ENCODE measurements around the gene POLR2C. TPM values are rescaled to one million over a fixed set of nuclear protein-coding genes. Genes with fewer than 3 reads are reported as not detected.
A peak's percentile ranks its signal among the peaks of the same experiment; 100 is the strongest.

The POLR2C gene
- total RNA-seq, 2 donors from 2014 or later, result 34.9 to 77.3 TPM

GRCh38 chr16:57419506-57419905 lies 43.0 kb upstream of the POLR2C start:
- no peaks in the 10 kb centered on the region for H3K9me3 ChIP-seq
- intact Hi-C loops (cut with DNase I), result loop anchor here (5.0 kb wide), 1 partner anchor 98 kb away; no protein-coding TSS in a partner anchor
- no peaks in the 10 kb centered on the region for H3K36me3 ChIP-seq (replicated peaks in 1 of 2; ENCODE audit: insufficient read depth in 1 of 2, low read depth in 2 of 2)
- TF ChIP-seq CTCF (IDR thresholded peaks at IDR 0.05) (no peak), POLR2A (IDR thresholded peaks at IDR 0.05) (no peak)
- H3K4me3 ChIP-seq, result no peak overlapping the region
- DNase-seq (no peak), ATAC-seq (no peak)
- H3K27ac ChIP-seq, result no peak overlapping the region
- H3K4me1 ChIP-seq, result peaks cover 23% of the 10 kb centered on the region
- no peaks in the 10 kb centered on the region for H3K27me3 ChIP-seq
- WGBS, 2 donors, result 55 to 59% methylated on average over 6 of the region's 6 CpGs

DNA sequence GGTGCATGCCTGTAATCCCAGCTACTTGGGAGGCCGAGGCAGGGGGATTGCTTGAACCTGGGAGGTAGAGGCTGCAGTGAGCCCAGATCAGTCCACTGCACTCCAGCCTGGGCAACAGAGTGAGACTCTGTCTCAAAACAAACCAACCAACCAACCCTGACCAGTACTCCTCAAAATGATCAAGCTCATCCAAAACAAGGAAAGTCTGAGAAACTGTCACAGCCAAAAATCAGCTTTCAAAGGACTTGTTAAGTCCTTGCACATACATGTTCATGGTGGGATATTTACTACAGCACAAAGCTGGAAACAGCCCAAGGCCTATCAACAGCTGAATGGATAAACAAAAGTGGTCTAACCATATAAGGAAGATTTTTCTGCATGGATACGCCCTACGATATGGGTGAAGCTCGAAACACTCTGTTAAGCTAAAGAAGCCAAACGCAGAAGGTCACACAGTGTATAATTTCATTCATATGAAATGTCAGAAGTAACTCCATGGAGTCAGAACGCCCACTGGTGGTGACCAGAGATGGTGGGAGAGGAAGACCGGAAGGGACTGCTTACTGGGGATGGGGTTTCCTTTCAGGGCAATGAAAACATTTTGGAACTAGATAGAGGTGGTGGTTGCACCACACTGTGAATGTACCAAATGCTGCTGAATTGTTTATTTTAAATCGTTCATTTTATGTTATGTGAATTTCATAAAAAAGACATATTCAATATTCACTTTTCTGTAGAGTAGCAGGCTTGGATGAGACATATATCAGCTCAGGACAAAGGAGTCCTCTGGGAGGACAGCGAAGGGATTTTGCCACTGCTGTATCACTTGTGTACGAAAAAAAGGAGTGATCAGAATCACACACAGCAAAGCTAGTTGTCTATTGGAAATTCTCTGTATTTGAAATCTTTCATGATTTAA lies 40.2 kb upstream of the POLR2C start:
- WGBS, 2 donors, result 22 to 29% methylated on average over 10 of the region's 10 CpGs
- DNase-seq, result peak; percentile 54 to 73 (median 66)
- H3K4me3 ChIP-seq, result no peak overlapping the region

DNA sequence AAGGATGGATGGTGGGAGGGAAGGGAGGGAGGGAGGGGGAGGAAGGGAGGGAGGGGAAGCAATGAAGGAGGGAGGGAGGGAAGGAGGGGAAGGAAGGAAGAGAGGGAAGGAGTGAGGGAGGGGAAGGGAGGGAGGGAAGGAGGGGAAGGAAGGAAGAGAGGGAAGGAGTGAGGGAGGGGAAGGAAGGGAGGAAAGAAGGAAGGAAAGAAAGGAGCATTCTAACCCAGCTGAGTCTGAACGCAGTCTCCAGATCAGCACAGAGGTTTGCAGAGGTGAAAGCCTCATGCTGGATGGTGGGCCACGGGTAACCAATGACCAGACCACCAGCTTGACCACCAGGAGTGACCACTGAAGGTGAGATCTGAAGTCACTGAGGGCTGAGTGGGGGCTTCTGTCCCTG lies 39.3 kb upstream of the POLR2C start:
- DNase-seq, result no peak
- TF ChIP-seq CTCF (IDR thresholded peaks at IDR 0.05), result no peak
- no peak for TF ChIP-seq POLR2A (IDR thresholded peaks at IDR 0.05)
- H3K36me3 ChIP-seq (replicated peaks in 1 of 2; ENCODE audit: insufficient read depth in 1 of 2, low read depth in 2 of 2), result peaks cover 0 to 6% of the 10 kb centered on the region in 2 donors
- WGBS, 2 donors, result 48 to 63% methylated on average over 2 of the region's 2 CpGs
- no peak for ATAC-seq
- intact Hi-C loops (cut with DNase I), result no loop called here
- H3K4me1 ChIP-seq, result peaks cover 13% of the 10 kb centered on the region
- no peak overlapping the region for H3K4me3 ChIP-seq
- H3K27me3 ChIP-seq, result no peaks in the 10 kb centered on the region
- no peaks in the 10 kb centered on the region for H3K9me3 ChIP-seq
- no peak overlapping the region for H3K27ac ChIP-seq

More for the DNA sequence above, 40.2 kb upstream of the POLR2C start:
- Histone ChIP-seq H3K9me3 (no peaks in the 10 kb centered on the region), H3K27me3 (no peaks in the 10 kb centered on the region), H3K27ac (no peak overlapping the region), H3K36me3 (replicated peaks in 1 of 2; ENCODE audit: insufficient read depth in 1 of 2, low read depth in 2 of 2) (no peaks in the 10 kb centered on the region), H3K4me1 (peaks cover 14% of the 10 kb centered on the region)
- intact Hi-C loops (cut with DNase I), result no loop called here
- TF ChIP-seq POLR2A (IDR thresholded peaks at IDR 0.05) (no peak), CTCF (IDR thresholded peaks at IDR 0.05) (peak; percentile 29 to 73 (median 56))
- peak; percentile 62 for ATAC-seq

DNA sequence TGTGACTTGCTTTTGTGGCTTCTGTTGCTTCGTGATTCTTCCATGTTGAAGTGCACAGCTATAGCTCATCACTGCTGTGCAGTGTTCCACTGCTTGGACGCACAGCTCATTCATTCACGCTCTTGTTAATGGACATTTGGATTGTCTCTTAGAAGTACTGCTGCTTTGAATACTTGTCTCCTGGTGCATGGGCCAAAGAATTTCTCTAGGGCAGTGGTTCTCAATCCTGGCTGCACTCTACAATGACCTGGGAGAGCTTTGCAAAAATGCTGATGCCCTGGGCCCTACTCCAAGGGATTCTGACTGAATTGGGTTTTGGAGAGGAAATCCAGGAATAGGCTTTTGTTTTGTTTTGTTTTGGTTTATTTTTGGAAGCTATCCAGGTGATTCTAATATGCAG lies 37.9 kb upstream of the POLR2C start:
- DNase-seq, result no peak
- no peak overlapping the region for H3K27ac ChIP-seq

More for the DNA sequence above, 37.9 kb upstream of the POLR2C start:
- WGBS, 2 donors, result 75 to 78% methylated on average over 3 of the region's 3 CpGs
- Histone ChIP-seq H3K27me3 (no peaks in the 10 kb centered on the region), H3K4me3 (no peak overlapping the region), H3K36me3 (replicated peaks in 1 of 2; ENCODE audit: insufficient read depth in 1 of 2, low read depth in 2 of 2) (peaks cover 6 to 9% of the 10 kb centered on the region in 2 donors), H3K9me3 (no peaks in the 10 kb centered on the region), H3K4me1 (peaks cover 5% of the 10 kb centered on the region)
- TF ChIP-seq POLR2A (IDR thresholded peaks at IDR 0.05) (no peak), CTCF (IDR thresholded peaks at IDR 0.05) (no peak)
- intact Hi-C loops (cut with DNase I), result no loop called here
- ATAC-seq, result no peak

Measured in body of pancreas (tissue), 4 donors.